ENCODE data around the gene SLC25A45. TPM values are rescaled to one million over a fixed set of nuclear protein-coding genes. Genes with fewer than 3 reads are reported as not detected.

SLC25A45 gene
- total RNA-seq, 3 donors from 2014 or later (not counting 1 experiment from before 2014, with no cell fraction given), result 50.9 to 61.1 (median 61.0) TPM

GRCh38 chr11:65363770-65364169 lies 18.7 kb downstream of the SLC25A45 start:
- WGBS (ENCODE audit: insufficient coverage), result 94% methylated on average over 3 of the region's 3 CpGs
- H3K4me3 Mint-ChIP-seq, result no peak overlapping the region
- Histone ChIP-seq H3K9me3 (ENCODE audit: control insufficient read depth, insufficient read depth, low read length) (no peaks in the 10 kb centered on the region), H3K4me3 (ENCODE audit: low read length) (no peak overlapping the region), H3K27ac (ENCODE audit: low read length) (no peak overlapping the region), H3K36me3 (ENCODE audit: control insufficient read depth, insufficient read depth, low read length) (no peaks in the 10 kb centered on the region), H3K27me3 (ENCODE audit: control insufficient read depth, insufficient read depth, low read length) (no peaks in the 10 kb centered on the region), H3K4me1 (ENCODE audit: control insufficient read depth, insufficient read depth, low read length) (peaks cover 15% of the 10 kb centered on the region)
- H3K4me1 Mint-ChIP-seq, result peaks cover 5 to 13% of the 10 kb centered on the region in 2 donors
- no peaks in the 10 kb centered on the region for H3K27me3 Mint-ChIP-seq (ENCODE audit: low read depth in 2 of 2)
- no peak overlapping the region for H3K27ac Mint-ChIP-seq
- no peaks in the 10 kb centered on the region for H3K9me3 Mint-ChIP-seq
- no peaks in the 10 kb centered on the region for H3K36me3 Mint-ChIP-seq
- ATAC-seq (no peak), DNase-seq (no peak)
- no peak for TF ChIP-seq CTCF (IDR thresholded peaks at IDR 0.05)
- intact Hi-C loops (cut with micrococcal nuclease), result loop anchor here (10.0 kb wide), 1 partner anchor 221 kb away; no protein-coding TSS in a partner anchor

- H3K4me3 Mint-ChIP-seq, result no peak overlapping the region
- intact Hi-C loops (cut with micrococcal nuclease), result loop anchor here (10.0 kb wide), 1 partner anchor 222 kb away; no protein-coding TSS in a partner anchor
- no peak overlapping the region for H3K4me3 ChIP-seq (ENCODE audit: low read length)
Measured at GRCh38 chr11:65362966-65363365, 19.5 kb downstream of the SLC25A45 start.

GRCh38 chr11:65362320-65362931 lies 20.0 kb downstream of the SLC25A45 start:
- H3K36me3 ChIP-seq (ENCODE audit: control insufficient read depth, insufficient read depth, low read length), result no peaks in the 10 kb centered on the region
- H3K4me3 Mint-ChIP-seq, result peak overlapping the region; percentile 35
- ATAC-seq (peak; percentile 56 to 84 (median 68)), DNase-seq (no peak)
- peak overlapping the region; percentile 68 for H3K27ac ChIP-seq (ENCODE audit: low read length)
- no peaks in the 10 kb centered on the region for H3K9me3 Mint-ChIP-seq
- H3K36me3 Mint-ChIP-seq, result no peaks in the 10 kb centered on the region
- H3K27ac Mint-ChIP-seq, result peak overlapping the region; percentile 72 to 87
- peaks cover 5 to 13% of the 10 kb centered on the region in 2 donors for H3K4me1 Mint-ChIP-seq
- H3K27me3 Mint-ChIP-seq (ENCODE audit: low read depth in 2 of 2), result no peaks in the 10 kb centered on the region
- 22% methylated on average over 10 of the region's 10 CpGs for WGBS (ENCODE audit: insufficient coverage)
- H3K27me3 ChIP-seq (ENCODE audit: control insufficient read depth, insufficient read depth, low read length), result no peaks in the 10 kb centered on the region
- no peaks in the 10 kb centered on the region for H3K9me3 ChIP-seq (ENCODE audit: control insufficient read depth, insufficient read depth, low read length)
- peaks cover 15% of the 10 kb centered on the region for H3K4me1 ChIP-seq (ENCODE audit: control insufficient read depth, insufficient read depth, low read length)
- no peak overlapping the region for H3K4me3 ChIP-seq (ENCODE audit: low read length)
- intact Hi-C loops (cut with micrococcal nuclease), result loop anchor here (10.0 kb wide), 1 partner anchor 222 kb away; no protein-coding TSS in a partner anchor
- TF ChIP-seq CTCF (IDR thresholded peaks at IDR 0.05), result no peak

More at GRCh38 chr11:65362966-65363365, 19.5 kb downstream of the SLC25A45 start:
- no peaks in the 10 kb centered on the region for H3K9me3 Mint-ChIP-seq
- peak overlapping the region; percentile 72 to 87 for H3K27ac Mint-ChIP-seq
- Histone ChIP-seq H3K27ac (ENCODE audit: low read length) (peak overlapping the region; percentile 68), H3K27me3 (ENCODE audit: control insufficient read depth, insufficient read depth, low read length) (no peaks in the 10 kb centered on the region), H3K4me1 (ENCODE audit: control insufficient read depth, insufficient read depth, low read length) (peaks cover 15% of the 10 kb centered on the region), H3K9me3 (ENCODE audit: control insufficient read depth, insufficient read depth, low read length) (no peaks in the 10 kb centered on the region), H3K36me3 (ENCODE audit: control insufficient read depth, insufficient read depth, low read length) (no peaks in the 10 kb centered on the region)
- TF ChIP-seq CTCF (IDR thresholded peaks at IDR 0.05), result no peak
- H3K36me3 Mint-ChIP-seq, result no peaks in the 10 kb centered on the region
- 82% methylated on average over 6 of the region's 6 CpGs for WGBS (ENCODE audit: insufficient coverage)
- H3K4me1 Mint-ChIP-seq, result peaks cover 5 to 13% of the 10 kb centered on the region in 2 donors
- ATAC-seq, result no peak
- DNase-seq, result no peak
- H3K27me3 Mint-ChIP-seq (ENCODE audit: low read depth in 2 of 2), result no peaks in the 10 kb centered on the region
